GM12892 (cell line): ENCODE measurements around the gene FBLN1.

Experiments
- POLR2A ChIP-seq: IDR thresholded peaks from 2 replicates; pipeline ENCODE4 v1.6.1; 2011; ENCODE audit warnings: low read depth, low read length, control low read depth
- POLR2AphosphoS5 ChIP-seq: IDR thresholded peaks from 2 replicates; pipeline ENCODE4 v1.6.1; 2011; ENCODE audit warnings: low read depth, low read length, control low read depth
- TAF1 ChIP-seq: IDR thresholded peaks from 2 replicates; pipeline ENCODE4 v1.6.1; 2011; ENCODE audit warnings: low read depth, mild to moderate bottlenecking, control low read depth, low read length, borderline replicate concordance

DNA sequence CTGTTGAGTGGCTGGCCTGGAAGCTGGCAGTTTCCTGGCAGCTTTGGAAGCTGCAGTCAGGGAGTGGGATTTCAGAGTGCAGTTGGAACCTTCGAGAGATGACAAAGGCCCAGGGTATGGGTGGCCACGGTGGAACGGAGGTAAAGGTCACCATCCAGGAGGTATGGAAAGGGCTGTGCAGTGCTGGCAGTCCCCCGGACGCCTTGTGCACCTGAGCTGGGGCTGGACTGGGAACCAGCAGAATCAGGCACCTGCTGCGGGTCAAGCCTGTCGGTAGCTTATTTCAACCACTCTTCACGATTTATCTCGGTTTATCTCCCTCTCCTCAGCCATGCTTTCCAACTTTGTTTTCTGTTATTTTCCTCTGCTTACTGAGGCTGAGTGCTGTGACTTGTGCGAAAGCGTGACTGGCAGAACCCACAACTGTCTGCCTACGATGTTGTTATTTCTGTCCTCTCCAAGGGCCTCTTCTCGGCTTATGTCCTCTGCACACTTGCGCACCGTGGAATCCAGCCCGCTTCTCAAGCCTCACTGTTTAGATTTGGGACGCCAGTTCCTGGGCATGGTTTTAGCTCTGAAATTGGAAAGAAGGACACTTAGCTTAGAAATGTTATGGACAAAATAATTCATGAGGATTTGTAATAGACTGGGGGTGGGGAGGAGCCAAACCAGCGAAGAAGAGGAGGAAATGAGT is 145.0 kb downstream of the FBLN1 start:
- TF ChIP-seq POLR2A: no peak
- no peak for TF ChIP-seq POLR2AphosphoS5
- TF ChIP-seq TAF1: no peak
